WTC11 (cell line): ENCODE results near the gene PTN. TPM values are rescaled to one million over a fixed set of nuclear protein-coding genes. Genes with fewer than 3 reads are reported as not detected.

ENCODE experiments used
- ATAC-seq: fragments of 200-7000 bp; cut with Tn5 transposase; 2 replicates; pipeline ENCODE4 v1.10.0; 2021; ENCODE audit warnings: mild to moderate bottlenecking, moderate library complexity
- CTCF ChIA-PET: fragments of 300-600 bp; sonication (Branson Sonifier 250); formaldehyde crosslinking; loops from one replicate; lab custom pipeline; 2021; ENCODE audit warnings: antibody characterized with exemption; lab: Charles Lee
- POLR2A ChIA-PET: fragments of 350-600 bp; sonication (Branson Sonifier 250); formaldehyde crosslinking; loops from one replicate; lab custom pipeline; 2021; ENCODE audit warnings: antibody characterized with exemption; lab: Charles Lee
- DNase-seq: peaks from one replicate; pipeline ENCODE4 v3.0.0; 2021; ENCODE audit warnings: low spot score
- H3K27ac Mint-ChIP-seq: 2 replicates; pipeline ENCODE4 v1.8.0; 2021; ENCODE audit warnings: mixed read lengths
- H3K27me3 Mint-ChIP-seq: 2 replicates; pipeline ENCODE4 v1.8.0; 2021; ENCODE audit warnings: low read depth, mild to moderate bottlenecking, moderate library complexity, mixed read lengths
- H3K36me3 Mint-ChIP-seq: 2 replicates; pipeline ENCODE4 v1.8.0; 2021; ENCODE audit warnings: mixed read lengths
- H3K4me1 Mint-ChIP-seq: 2 replicates; pipeline ENCODE4 v1.8.0; 2022; ENCODE audit warnings: mixed read lengths
- H3K4me3 Mint-ChIP-seq: 2 replicates; pipeline ENCODE4 v1.8.0; 2021; ENCODE audit warnings: mild to moderate bottlenecking, moderate library complexity, mixed read lengths
- H3K9me3 Mint-ChIP-seq: 2 replicates; pipeline ENCODE4 v1.8.0; 2021; ENCODE audit warnings: mixed read lengths
- ARID4B ChIP-seq: sonication (generic); formaldehyde crosslinking; IDR thresholded peaks from 2 replicates; pipeline ENCODE4 v1.8.0; 2023; ENCODE audit warnings: missing genetic modification reagents, mild to moderate bottlenecking, borderline replicate concordance
- E2F4 ChIP-seq: sonication (generic); formaldehyde crosslinking; IDR thresholded peaks from 2 replicates; pipeline ENCODE4 v1.8.1; 2022; ENCODE audit warnings: low read depth, mild to moderate bottlenecking, moderate library complexity, missing genetic modification reagents, borderline replicate concordance
- FOXJ3 ChIP-seq: sonication (generic); formaldehyde crosslinking; IDR thresholded peaks from 2 replicates; pipeline ENCODE4 v1.9.0; 2021; ENCODE audit warnings: missing genetic modification reagents, mild to moderate bottlenecking, borderline replicate concordance
- HMGA2 ChIP-seq: fragments of 250-450 bp; sonication (Bioruptor Pico); IDR thresholded peaks from 2 replicates; pipeline ENCODE4 v1.4.0; 2021; ENCODE audit warnings: mild to moderate bottlenecking, moderate library complexity
- IRF1 ChIP-seq: sonication (generic); formaldehyde crosslinking; IDR thresholded peaks from 2 replicates; pipeline ENCODE4 v1.8.0; 2023; ENCODE audit warnings: missing genetic modification reagents
- STAT6 ChIP-seq: sonication (generic); formaldehyde crosslinking; conservative IDR thresholded peaks from 2 replicates; pipeline ENCODE4 v1.8.1; 2023; ENCODE audit warnings: mild to moderate bottlenecking, low read depth, missing genetic modification reagents, moderate library complexity
- TEAD4 ChIP-seq: sonication (generic); formaldehyde crosslinking; IDR thresholded peaks from 2 replicates; pipeline ENCODE4 v1.8.0; 2022; ENCODE audit warnings: mild to moderate bottlenecking, missing genetic modification reagents
- USF1 ChIP-seq: sonication (generic); formaldehyde crosslinking; IDR thresholded peaks from 2 replicates; pipeline ENCODE4 v1.8.0; 2022; ENCODE audit warnings: mild to moderate bottlenecking, missing genetic modification reagents
- ZNF512 ChIP-seq: sonication (generic); formaldehyde crosslinking; IDR thresholded peaks from 2 replicates; pipeline ENCODE4 v1.8.1; 2022; ENCODE audit warnings: missing genetic modification reagents, borderline replicate concordance
- ZNF671 ChIP-seq: fragments of 250-450 bp; sonication (Bioruptor Pico); IDR thresholded peaks from 2 replicates; pipeline ENCODE4 v1.8.0; 2021; ENCODE audit warnings: mild to moderate bottlenecking
- total RNA-seq: library from RNA; stranded (reverse); gene quantifications from 3 replicates; pipeline ENCODE4 v1.2.3, GENCODE V29; 2021

Gene PTN
- total RNA-seq, 1 experiment from 2014 or later: 18.9 TPM

- no peak overlapping the region for H3K27ac Mint-ChIP-seq
Measured at GRCh38 chr7:137297551-137298463, 45.7 kb downstream of the PTN start.

GRCh38 chr7:137296576-137296975 is 47.0 kb downstream of the PTN start:
- POLR2A ChIA-PET: no interaction called here
- H3K36me3 Mint-ChIP-seq: peaks cover 3% of the 10 kb centered on the region; the same call in 1 of the 2 replicates
- H3K27ac Mint-ChIP-seq: no peak overlapping the region
- TF ChIP-seq HMGA2 (CRISPR knock-in tag) (no peak), STAT6 (no peak), IRF1 (no peak), ZNF671 (CRISPR knock-in tag) (no peak), USF1 (CRISPR knock-in tag) (no peak), E2F4 (CRISPR knock-in tag) (no peak), TEAD4 (CRISPR knock-in tag) (no peak), ZNF512 (no peak), FOXJ3 (CRISPR knock-in tag) (no peak)

More at GRCh38 chr7:137297551-137298463, 45.7 kb downstream of the PTN start:
- H3K9me3 Mint-ChIP-seq: no peaks in the 10 kb centered on the region
- POLR2A ChIA-PET: interaction anchor here (1.3 kb wide), 1 partner anchor 9 kb away, joined by 4 read pairs; no protein-coding TSS in a partner anchor
- TF ChIP-seq ARID4B: no peak
- TF ChIP-seq, all 79 proteins: peak for 0
- Mint-ChIP-seq H3K4me3 (no peak overlapping the region), H3K4me1 (peaks cover 24% of the 10 kb centered on the region), H3K36me3 (no peaks in the 10 kb centered on the region), H3K27me3 (no peaks in the 10 kb centered on the region)
- DNase-seq (no peak), ATAC-seq (no peak)
- CTCF ChIA-PET: interaction anchor here (1.1 to 1.2 kb wide), 2 partner anchors 40 to 128 kb away, joined by 3 to 5 read pairs; no protein-coding TSS in a partner anchor

More at GRCh38 chr7:137296576-137296975, 47.0 kb downstream of the PTN start:
- DNase-seq: no peak
- CTCF ChIA-PET: no interaction called here
- 0 out of 2 replicates have a peak, but pooled peaks cover 5% of the 10 kb centered on the region for H3K9me3 Mint-ChIP-seq
- peaks cover 24% of the 10 kb centered on the region for H3K4me1 Mint-ChIP-seq
- no peaks in the 10 kb centered on the region for H3K27me3 Mint-ChIP-seq
- no peak overlapping the region for H3K4me3 Mint-ChIP-seq
- no peak for ATAC-seq
